CD14-positive monocyte (primary cell): Measurements from ENCODE around the gene DGKB. TPM values are rescaled to one million over a fixed set of nuclear protein-coding genes. Genes with fewer than 3 reads are reported as not detected.

Source experiments
- DNase-seq, 3 donors: peaks; one replicate each; pipeline ENCODE4 v3.0.0-alpha.2; 2011 to 2022
- H2AFZ ChIP-seq: 2 replicates; pipeline ENCODE4 v1.6.0; 2012; ENCODE audit warnings: mild to moderate bottlenecking, low read depth, low read length, inconsistent platforms; ENCODE audit not compliant: insufficient read depth, poor library complexity, severe bottlenecking
- H3K27ac ChIP-seq, 2 donors: 1 replicate in 1 of 2; 2 replicates in 1 of 2; pipeline ENCODE4 v1.5.1; 2012 to 2013; ENCODE audit warnings: low read length in 2 of 2, control low read depth in 1 of 2, inconsistent platforms in 1 of 2, low read depth in 1 of 2, mild to moderate bottlenecking in 1 of 2
- H3K27me3 ChIP-seq, 2 donors: one replicate each; pipeline versions ENCODE4 v1.6.0 to v1.6.1; 2011 to 2013; ENCODE audit warnings: low read length in 2 of 2; ENCODE audit not compliant: control insufficient read depth in 2 of 2, insufficient read depth in 2 of 2
- H3K36me3 ChIP-seq, 2 donors: replicated peaks in 1 of 2; 1 replicate in 1 of 2; 2 replicates in 1 of 2; pipeline versions ENCODE4 v1.5.1 to v1.6.1; 2012 to 2013; ENCODE audit warnings: low read length in 2 of 2, control low read depth in 1 of 2, inconsistent platforms in 1 of 2, mild to moderate bottlenecking in 1 of 2; ENCODE audit not compliant: insufficient read depth in 2 of 2, control insufficient read depth in 1 of 2
- H3K4me1 ChIP-seq, 2 donors: 1 replicate in 1 of 2; 2 replicates in 1 of 2; pipeline versions ENCODE4 v1.5.1 to v1.6.1; 2012 to 2013; ENCODE audit warnings: low read length in 2 of 2, control low read depth in 1 of 2, inconsistent platforms in 1 of 2, mild to moderate bottlenecking in 1 of 2, moderate library complexity in 1 of 2; ENCODE audit not compliant: insufficient read depth in 2 of 2, control insufficient read depth in 1 of 2
- H3K4me2 ChIP-seq: replicated peaks from 2 replicates; pipeline ENCODE3; 2012; ENCODE audit warnings: low read length, moderate library complexity, mild to moderate bottlenecking; ENCODE audit not compliant: poor library complexity, severe bottlenecking; ENCODE audit errors: extremely low read depth
- H3K4me3 ChIP-seq, 3 experiments: fragments of 200-600 bp in 1 of 3; sonication (generic) in 1 of 3; replicated peaks in 1 of 3; 1 replicate in 2 of 3; 2 replicates in 1 of 3; pipeline ENCODE4 v1.5.1; 2011 to 2013; ENCODE audit warnings: low read length in 3 of 3, mild to moderate bottlenecking in 3 of 3, control low read depth in 2 of 3, low read depth in 2 of 3, inconsistent platforms in 1 of 3, moderate library complexity in 1 of 3
- H3K79me2 ChIP-seq: 2 replicates; pipeline ENCODE4 v1.6.0; 2012; ENCODE audit warnings: mild to moderate bottlenecking, control low read depth, inconsistent platforms, low read length, moderate library complexity; ENCODE audit not compliant: insufficient read depth
- H3K9ac ChIP-seq: 2 replicates; pipeline ENCODE4 v1.6.0; 2017; ENCODE audit warnings: low read length, mild to moderate bottlenecking; ENCODE audit not compliant: insufficient read depth, poor library complexity, severe bottlenecking
- H3K9me3 ChIP-seq, 2 donors: replicated peaks in 1 of 2; 1 replicate in 1 of 2; 2 replicates in 1 of 2; pipeline versions ENCODE4 v1.5.1 to v1.6.1; 2012 to 2013; ENCODE audit warnings: low read length in 2 of 2, control low read depth in 1 of 2; ENCODE audit not compliant: control insufficient read depth in 1 of 2, insufficient read depth in 1 of 2
- H4K20me1 ChIP-seq: 2 replicates; pipeline ENCODE4 v1.6.0; 2012; ENCODE audit warnings: mild to moderate bottlenecking, low read length, control low read depth, moderate library complexity; ENCODE audit not compliant: insufficient read depth
- H3K27ac Mint-ChIP-seq, 7 donors: one replicate each; pipeline ENCODE4 v1.8.0; 2020; ENCODE audit warnings: mild to moderate bottlenecking in 7 of 7, mixed read lengths in 7 of 7, moderate library complexity in 6 of 7, inconsistent platforms in 2 of 7
- H3K27me3 Mint-ChIP-seq, 3 donors: one replicate each; pipeline ENCODE4 v1.8.0; 2021 to 2022; ENCODE audit warnings: low read depth in 3 of 3, mild to moderate bottlenecking in 3 of 3, mixed read lengths in 3 of 3, moderate library complexity in 3 of 3, inconsistent platforms in 1 of 3
- H3K36me3 Mint-ChIP-seq, 2 donors: one replicate each; pipeline ENCODE4 v1.8.0; 2020; ENCODE audit warnings: mixed read lengths in 2 of 2, inconsistent platforms in 1 of 2, mild to moderate bottlenecking in 1 of 2
- H3K4me1 Mint-ChIP-seq: one replicate; pipeline ENCODE4 v1.8.0; 2020; ENCODE audit warnings: mild to moderate bottlenecking, mixed read lengths
- H3K4me3 Mint-ChIP-seq, 2 donors: one replicate each; pipeline ENCODE4 v1.8.0; 2020; ENCODE audit warnings: mild to moderate bottlenecking in 2 of 2, mixed read lengths in 2 of 2, moderate library complexity in 1 of 2
- H3K9me3 Mint-ChIP-seq, 7 donors: one replicate each; pipeline ENCODE4 v1.8.0; 2020 to 2022; ENCODE audit warnings: mixed read lengths in 7 of 7, mild to moderate bottlenecking in 6 of 7, moderate library complexity in 6 of 7, inconsistent platforms in 2 of 7
- WGBS: methylation state at CpG from one replicate; pipeline ENCODE4 v1.1.5; 2013; ENCODE audit warnings: missing lambda C conversion rate; ENCODE audit not compliant: insufficient coverage; 5-methylcytosine and 5-hydroxymethylcytosine counted together
- intact Hi-C, 2 donors: fragments of 100-400 bp; cut with micrococcal nuclease; formaldehyde crosslinking; loops; one replicate each; pipeline versions ENCODE4 v1.15.0 to v1.15.1; 2023
- polyA plus RNA-seq, 3 donors: library from polyadenylated mRNA; depleted of rRNA in 1 of 3; unstranded in 2 of 3; stranded (reverse) in 1 of 3; fragments of 300-500 nt in 2 of 3; fragments of >200 nt in 1 of 3; fragmentation: Illumina TruSeq in 2 of 3; gene quantifications; 1 replicate in 2 of 3; 2 replicates in 1 of 3; pipeline ENCODE4 v1.2.3, GENCODE V29; 2012 to 2021
- TF ChIP-seq, protein P1 (sequence below): fragments of 200-600 bp; IDR thresholded peaks from one replicate; pipeline ENCODE4 v1.8.0; 2022; ENCODE audit warnings: antibody characterized with exemption, mild to moderate bottlenecking

DGKB gene
- polyA plus RNA-seq, 3 donors, result not detected

DNA sequence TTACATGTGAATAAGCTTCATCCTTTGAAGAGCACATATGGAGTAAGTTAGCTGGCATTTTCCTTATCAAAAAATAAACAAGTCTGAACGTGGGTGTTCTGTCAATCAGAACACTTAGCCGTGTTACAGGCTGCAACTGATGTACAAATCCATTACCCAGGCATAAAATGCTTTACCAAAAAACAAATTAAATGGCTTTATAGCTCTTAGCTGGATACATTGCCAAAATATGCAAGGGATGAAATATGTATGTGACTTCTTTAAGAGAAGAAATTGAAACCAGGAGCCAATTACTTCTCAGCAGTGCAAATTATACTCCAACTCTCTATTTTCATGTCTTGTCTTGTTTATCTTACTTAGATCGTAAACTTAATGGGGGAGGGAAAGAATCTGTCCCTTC, 214.8 kb downstream of the DGKB start:
- Histone ChIP-seq H3K27ac (no peak overlapping the region), H3K4me3 (no peak overlapping the region), H3K9ac (no peak overlapping the region), H4K20me1 (no peaks in the 10 kb centered on the region), H3K79me2 (no peaks in the 10 kb centered on the region), H3K36me3 (no peaks in the 10 kb centered on the region), H2AFZ (no peak overlapping the region), H3K9me3 (no peaks in the 10 kb centered on the region), H3K4me1 (peaks cover 22 to 25% of the 10 kb centered on the region in 2 donors), H3K27me3 (no peaks in the 10 kb centered on the region), H3K4me2 (no peak overlapping the region)
- no peak for DNase-seq
- WGBS, result no CpG with 5 or more reads among the region's 3 CpGs
- peaks cover 0 to 6% (median 0%) of the 10 kb centered on the region in 7 donors for H3K9me3 Mint-ChIP-seq
- H3K4me3 Mint-ChIP-seq, result no peak overlapping the region
- peaks cover 31% of the 10 kb centered on the region for H3K4me1 Mint-ChIP-seq
- TF ChIP-seq, protein P1, sequence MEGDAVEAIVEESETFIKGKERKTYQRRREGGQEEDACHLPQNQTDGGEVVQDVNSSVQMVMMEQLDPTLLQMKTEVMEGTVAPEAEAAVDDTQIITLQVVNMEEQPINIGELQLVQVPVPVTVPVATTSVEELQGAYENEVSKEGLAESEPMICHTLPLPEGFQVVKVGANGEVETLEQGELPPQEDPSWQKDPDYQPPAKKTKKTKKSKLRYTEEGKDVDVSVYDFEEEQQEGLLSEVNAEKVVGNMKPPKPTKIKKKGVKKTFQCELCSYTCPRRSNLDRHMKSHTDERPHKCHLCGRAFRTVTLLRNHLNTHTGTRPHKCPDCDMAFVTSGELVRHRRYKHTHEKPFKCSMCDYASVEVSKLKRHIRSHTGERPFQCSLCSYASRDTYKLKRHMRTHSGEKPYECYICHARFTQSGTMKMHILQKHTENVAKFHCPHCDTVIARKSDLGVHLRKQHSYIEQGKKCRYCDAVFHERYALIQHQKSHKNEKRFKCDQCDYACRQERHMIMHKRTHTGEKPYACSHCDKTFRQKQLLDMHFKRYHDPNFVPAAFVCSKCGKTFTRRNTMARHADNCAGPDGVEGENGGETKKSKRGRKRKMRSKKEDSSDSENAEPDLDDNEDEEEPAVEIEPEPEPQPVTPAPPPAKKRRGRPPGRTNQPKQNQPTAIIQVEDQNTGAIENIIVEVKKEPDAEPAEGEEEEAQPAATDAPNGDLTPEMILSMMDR, result no peak
- no peaks in the 10 kb centered on the region for H3K36me3 Mint-ChIP-seq
- H3K27me3 Mint-ChIP-seq, result no peaks in the 10 kb centered on the region
- no peak overlapping the region for H3K27ac Mint-ChIP-seq
- intact Hi-C loops, result no loop called here

DNA sequence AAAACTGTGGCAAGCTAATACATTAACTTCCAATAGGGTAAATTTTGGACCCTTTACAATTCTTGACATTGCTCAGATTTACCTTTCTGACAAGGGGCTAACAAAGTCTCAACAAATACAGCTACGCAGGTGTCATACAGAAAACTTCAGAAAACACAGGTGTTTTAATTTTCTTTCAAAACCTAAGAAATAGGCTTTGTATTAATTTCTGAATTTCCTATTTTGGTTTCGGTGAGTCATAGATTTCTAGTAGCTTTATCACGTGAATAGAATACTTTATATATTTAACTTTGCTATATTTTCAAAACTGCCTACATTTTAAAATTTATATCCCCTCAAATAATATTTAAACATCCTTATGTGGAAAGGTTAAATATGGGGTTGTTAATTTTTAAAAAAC, 215.3 kb downstream of the DGKB start:
- peaks cover 22 to 25% of the 10 kb centered on the region in 2 donors for H3K4me1 ChIP-seq
- Mint-ChIP-seq H3K4me3 (no peak overlapping the region), H3K27me3 (no peaks in the 10 kb centered on the region), H3K27ac (no peak overlapping the region), H3K36me3 (no peaks in the 10 kb centered on the region), H3K9me3 (peaks cover 0 to 6% (median 0%) of the 10 kb centered on the region in 7 donors), H3K4me1 (peaks cover 31% of the 10 kb centered on the region)
- no peaks in the 10 kb centered on the region for H3K36me3 ChIP-seq
- TF ChIP-seq, protein P1, result no peak
- intact Hi-C loops, result no loop called here
- DNase-seq, result no peak
- no CpG with 5 or more reads among the region's 3 CpGs for WGBS
- H3K4me3 ChIP-seq, result no peak overlapping the region
- no peaks in the 10 kb centered on the region for H4K20me1 ChIP-seq
- no peaks in the 10 kb centered on the region for H3K9me3 ChIP-seq
- H3K4me2 ChIP-seq, result no peak overlapping the region
- H3K27me3 ChIP-seq, result no peaks in the 10 kb centered on the region
- H3K9ac ChIP-seq, result no peak overlapping the region
- no peak overlapping the region for H2AFZ ChIP-seq
- H3K27ac ChIP-seq, result no peak overlapping the region
- H3K79me2 ChIP-seq, result no peaks in the 10 kb centered on the region
